ENCODE measurements around the gene SHLD2.
"Not testable (repeated sequence)": the region's sequence is repeated elsewhere in the genome, so short reads cannot be mapped to it uniquely, and the experiment has no call there.

Gene SHLD2

DNA sequence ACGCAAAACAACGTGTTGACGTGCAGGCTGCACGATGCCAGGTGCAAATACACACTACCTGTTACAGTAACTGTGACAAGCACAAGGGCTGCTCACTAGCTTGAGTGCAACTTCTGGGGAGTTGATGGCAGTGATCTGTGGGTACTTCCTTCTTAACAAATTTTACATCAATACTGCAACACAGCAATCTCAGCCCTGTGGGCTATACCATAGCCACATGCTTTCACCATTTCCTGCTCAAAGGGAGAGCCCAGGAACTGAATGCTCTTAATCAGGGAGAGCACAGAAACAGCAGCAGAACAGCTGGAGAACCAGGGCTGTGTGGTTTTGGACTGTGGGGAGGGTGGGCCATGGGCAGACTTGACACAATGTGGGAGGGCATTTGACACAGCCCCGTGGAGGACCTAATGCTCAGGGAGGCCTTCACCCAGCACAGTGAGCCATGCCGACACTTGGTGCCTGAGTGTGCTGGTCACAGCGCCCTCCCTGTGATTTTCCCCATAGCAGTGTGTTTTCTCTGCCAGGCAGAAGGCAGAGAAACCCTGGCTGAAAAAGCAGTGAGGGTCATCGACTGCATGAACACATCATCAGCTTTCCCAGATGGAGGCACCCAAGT, 118.3 kb downstream of the SHLD2 start:
- not testable (repeated sequence) for DNase-seq (ENCODE audit: low spot score)

DNA sequence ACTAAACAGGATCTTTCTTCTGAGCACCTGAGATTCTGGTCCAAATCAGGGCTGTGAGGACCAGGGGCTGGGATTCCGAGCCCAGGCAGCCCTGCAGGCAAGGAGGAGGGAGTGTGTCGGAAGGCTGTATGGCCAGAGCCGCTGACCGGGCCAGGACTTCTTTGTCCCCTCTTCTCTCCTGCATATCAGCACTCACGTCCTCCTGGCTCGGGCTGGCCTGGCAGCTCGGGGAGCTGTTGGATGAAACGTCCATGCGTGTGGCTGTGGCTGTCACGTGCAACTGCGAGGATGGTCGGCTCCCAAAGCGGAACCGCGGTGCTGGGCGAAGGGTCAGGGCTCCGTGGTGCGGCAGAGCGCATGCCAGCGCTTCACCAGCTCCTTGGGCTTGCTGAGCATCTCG, 118.8 kb downstream of the SHLD2 start:
- not testable (repeated sequence) for DNase-seq (ENCODE audit: low spot score)

DNA sequence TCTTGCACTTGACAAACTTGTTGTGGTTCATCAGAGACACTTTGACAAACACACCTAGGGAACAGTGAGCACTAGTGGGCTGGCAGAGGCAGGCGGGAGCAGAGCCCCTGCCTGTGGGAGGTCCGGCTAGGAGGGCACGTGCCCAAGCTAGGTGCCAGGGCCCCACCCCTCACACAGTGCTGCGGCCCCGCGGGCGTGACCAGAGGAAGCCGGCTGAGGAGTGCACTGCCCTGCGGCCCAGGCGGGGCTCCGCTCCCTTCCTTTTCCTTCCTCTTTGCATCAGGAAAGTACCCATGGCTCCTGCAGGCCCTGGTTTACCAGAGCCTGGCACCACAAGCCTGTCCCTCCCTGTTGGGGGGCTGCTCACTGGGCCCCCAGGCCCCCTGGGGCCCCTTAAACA, 121.1 kb downstream of the SHLD2 start:
- not testable (repeated sequence) for DNase-seq (ENCODE audit: low spot score)

DNA sequence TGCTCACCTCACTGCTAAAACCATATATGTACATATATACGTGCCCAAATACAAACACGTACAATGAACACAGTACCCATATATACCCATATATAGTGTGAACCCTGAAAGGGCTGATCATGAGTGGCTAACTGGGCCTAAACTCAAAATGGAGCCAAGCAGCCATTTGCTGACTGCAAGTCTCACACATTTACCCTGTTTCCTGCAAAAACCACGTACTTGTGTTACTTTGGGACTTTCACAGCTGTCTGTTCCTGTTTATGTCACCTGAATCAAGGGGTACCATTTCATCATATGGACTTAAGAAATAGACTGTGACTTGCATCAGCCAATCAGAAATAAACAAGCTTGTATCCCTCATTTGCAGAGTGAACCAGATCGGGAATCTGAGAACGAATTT, 124.4 kb downstream of the SHLD2 start:
- DNase-seq (ENCODE audit: low spot score): not testable (repeated sequence)

DNA sequence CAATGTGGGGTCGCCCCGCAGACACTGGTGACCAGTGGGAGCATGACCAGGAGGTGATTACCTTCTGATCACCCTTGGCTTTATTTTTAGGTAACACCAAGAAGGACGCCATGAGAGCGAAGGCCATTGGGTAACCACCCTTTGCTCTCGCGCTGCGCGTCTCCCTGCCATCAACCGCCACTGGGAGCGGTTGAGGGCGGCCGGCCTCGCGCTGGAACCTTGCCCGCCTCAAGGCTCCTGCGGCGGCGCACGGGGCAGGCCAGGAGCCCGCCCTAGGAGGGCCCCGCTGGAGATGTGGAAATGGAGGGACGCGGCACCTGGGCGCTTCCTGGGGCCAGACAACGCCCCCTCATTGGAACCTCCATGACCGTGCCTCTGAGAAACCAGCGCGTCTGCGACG, 127.8 kb downstream of the SHLD2 start:
- not testable (repeated sequence) for DNase-seq (ENCODE audit: low spot score)

DNA sequence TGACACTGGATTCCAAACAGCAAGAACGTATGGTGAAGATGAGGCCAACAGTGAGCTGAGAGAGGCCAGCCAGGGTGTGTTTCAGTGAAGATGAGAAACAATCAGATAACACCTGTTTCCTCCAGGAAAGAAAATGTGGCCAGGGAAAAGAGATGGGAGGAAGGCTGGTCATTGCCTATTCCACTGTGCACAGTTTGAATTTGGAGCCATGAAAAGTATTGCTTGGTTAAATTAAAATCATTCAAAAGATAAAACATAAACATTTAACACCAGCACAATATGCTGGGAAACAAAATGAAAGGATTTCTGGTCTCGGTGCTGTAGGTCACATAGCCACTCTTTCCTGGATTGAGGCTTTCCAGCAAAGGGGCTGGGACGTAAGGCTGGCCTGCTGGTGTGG, 130.1 kb downstream of the SHLD2 start, which contains the start of gene NUTM2A:
Gene NUTM2A (plus strand): TSS at position 301 of the 400 bp plus-strand sequence. CDS start 383 bp downstream, outside the sequence.
- not testable (repeated sequence) for DNase-seq (ENCODE audit: low spot score)

DNA sequence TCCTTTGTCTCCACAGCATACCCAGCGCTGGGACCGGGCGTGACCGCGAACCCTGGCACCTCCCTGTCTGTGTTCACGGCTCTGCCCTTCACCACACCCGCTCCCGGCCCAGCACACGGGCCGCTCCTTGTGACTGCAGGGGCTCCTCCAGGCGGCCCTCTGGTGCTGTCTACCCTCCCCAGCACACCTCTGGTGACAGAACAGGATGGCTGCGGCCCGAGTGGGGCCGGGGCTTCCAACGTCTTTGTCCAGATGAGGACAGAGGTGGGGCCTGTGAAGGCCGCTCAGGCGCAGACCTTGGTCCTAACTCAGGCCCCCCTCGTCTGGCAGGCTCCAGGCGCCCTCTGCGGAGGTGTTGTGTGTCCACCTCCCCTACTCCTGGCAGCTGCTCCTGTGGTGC, 133.2 kb downstream of the SHLD2 start:
- DNase-seq (ENCODE audit: low spot score): not testable (repeated sequence)

DNA sequence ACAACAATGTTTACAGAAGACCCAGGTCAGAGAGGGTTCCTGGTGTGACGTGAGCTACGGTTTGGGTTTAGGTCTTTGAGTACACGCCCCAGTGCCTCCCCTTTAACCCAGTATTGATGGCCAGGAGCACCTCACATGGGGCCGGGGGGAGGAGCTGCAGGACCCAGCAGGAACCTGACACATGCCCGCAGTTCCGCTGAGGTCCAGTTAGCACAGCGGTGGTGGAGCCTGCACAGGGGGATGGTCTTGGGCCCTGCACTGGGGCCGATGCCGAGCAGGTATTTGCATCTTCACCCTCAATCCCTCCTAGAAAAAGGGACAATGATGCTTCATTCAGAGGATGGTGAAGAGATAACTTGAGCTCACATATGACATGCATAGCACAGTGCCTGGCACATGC, 134.2 kb downstream of the SHLD2 start:
- DNase-seq (ENCODE audit: low spot score): not testable (repeated sequence)

DNA sequence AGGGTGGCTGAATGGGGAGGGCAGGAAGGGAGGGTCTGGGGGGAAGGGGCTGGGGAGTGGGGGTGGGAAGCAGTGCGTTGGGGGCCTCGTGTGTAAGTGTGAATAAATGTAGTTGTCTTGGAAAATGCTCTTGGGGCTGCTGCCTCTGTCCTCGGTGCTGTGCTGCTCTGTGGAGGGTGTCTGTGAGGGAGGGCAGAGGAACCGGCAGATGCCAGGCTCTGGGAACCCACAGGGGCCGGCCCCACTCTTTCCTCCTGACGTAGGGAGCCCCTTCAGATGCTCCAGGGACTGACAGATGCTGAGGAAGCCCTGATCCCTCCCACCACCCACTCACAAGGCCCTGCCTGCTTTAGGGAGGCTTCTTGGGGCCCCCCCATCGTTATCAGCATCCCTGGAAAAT, 139.8 kb downstream of the SHLD2 start:
- DNase-seq (ENCODE audit: low spot score): not testable (repeated sequence)

DNA sequence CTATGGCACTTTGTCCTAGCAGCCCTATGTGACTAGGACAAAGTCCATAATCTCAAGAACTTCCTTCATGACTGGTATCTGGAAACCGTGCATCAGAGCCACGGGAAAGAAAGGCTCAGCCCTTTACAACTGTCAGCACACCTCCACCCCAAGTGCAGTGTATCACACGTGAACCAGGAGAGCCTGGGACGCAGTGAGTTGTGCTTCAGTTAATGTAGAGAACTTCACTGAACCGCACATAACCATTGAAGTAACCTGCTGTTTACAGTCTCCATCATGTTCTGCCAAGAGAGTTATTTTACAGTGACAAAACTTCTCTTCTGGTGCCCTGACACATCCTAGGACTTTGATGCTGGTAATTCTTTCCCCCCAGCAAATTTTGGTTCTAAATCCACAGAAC, 142.2 kb downstream of the SHLD2 start:
- DNase-seq (ENCODE audit: low spot score): not testable (repeated sequence)

DNA sequence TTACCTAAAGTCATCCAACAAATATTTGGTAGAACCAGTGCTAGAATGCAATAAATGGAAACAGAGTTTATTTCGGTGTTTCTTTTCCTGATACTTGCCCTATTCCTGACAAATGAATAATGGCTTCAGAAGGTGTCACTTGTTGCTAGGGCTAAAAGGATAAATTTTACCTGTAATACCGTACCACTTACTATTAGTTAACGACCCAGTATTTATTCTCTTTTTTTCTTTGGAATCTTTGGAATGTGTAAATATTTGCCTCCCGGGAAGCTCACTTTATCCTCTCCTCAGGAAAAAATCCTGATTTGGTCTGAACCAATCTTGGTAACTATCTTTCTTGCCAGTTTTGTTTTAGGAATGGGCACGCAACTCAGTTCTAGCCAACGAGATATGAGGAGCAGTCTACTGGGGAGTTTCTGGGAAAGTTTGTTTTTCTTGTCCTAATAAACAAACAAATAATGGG, 144.4 kb downstream of the SHLD2 start:
- DNase-seq (ENCODE audit: low spot score): not testable (repeated sequence)
